Gastroesophageal sphincter (tissue), 4 donors: Measurements from ENCODE around the gene MCCD1. TPM values are rescaled to one million over a fixed set of nuclear protein-coding genes. Genes with fewer than 3 reads are reported as not detected.

Experiments
- ATAC-seq: fragments of 150-250 bp; one replicate; pipeline ENCODE4 v1.9.1; 2016; ENCODE audit warnings: mild to moderate bottlenecking, moderate library complexity
- H3K27ac ChIP-seq, 4 donors: fragments of 200-600 bp; sonication (generic) in 3 of 4; 1 replicate in 3 of 4; 2 replicates in 1 of 4; pipeline ENCODE4 v1.5.1; 2016 to 2019
- H3K27me3 ChIP-seq: fragments of 200-600 bp; sonication (generic); one replicate; pipeline ENCODE4 v1.5.1; 2019
- H3K36me3 ChIP-seq, 2 donors: fragments of 200-600 bp; sonication (generic); one replicate each; pipeline ENCODE4 v1.5.1; 2019; ENCODE audit warnings: control low read depth in 1 of 2
- H3K4me1 ChIP-seq, 3 donors: fragments of 200-600 bp; sonication (generic); 1 replicate in 2 of 3; 2 replicates in 1 of 3; pipeline ENCODE4 v1.5.1; 2016 to 2019; ENCODE audit warnings: control low read depth in 2 of 3
- H3K4me3 ChIP-seq, 2 donors: fragments of 200-600 bp; sonication (generic); one replicate each; pipeline ENCODE4 v1.5.1; 2019; ENCODE audit warnings: mild to moderate bottlenecking in 1 of 2, moderate library complexity in 1 of 2
- H3K9me3 ChIP-seq, 3 donors: fragments of 200-600 bp; sonication (generic); one replicate each; pipeline ENCODE4 v1.5.1; 2017 to 2019; ENCODE audit warnings: control low read depth in 2 of 3
- EP300 ChIP-seq: sonication (generic); formaldehyde crosslinking; IDR thresholded peaks from one replicate; pipeline ENCODE4 v1.6.1; 2017; ENCODE audit warnings: antibody characterized with exemption, mild to moderate bottlenecking
- POLR2A ChIP-seq, 2 donors: fragments of 450-650 bp; IDR thresholded peaks; one replicate each; pipeline ENCODE4 v1.6.1; 2017; ENCODE audit warnings: antibody characterized with exemption in 2 of 2, mild to moderate bottlenecking in 2 of 2, moderate library complexity in 1 of 2
- POLR2AphosphoS5 ChIP-seq: sonication (generic); formaldehyde crosslinking; IDR thresholded peaks from one replicate; pipeline ENCODE4 v1.6.1; 2017; ENCODE audit warnings: antibody characterized with exemption
- WGBS, 2 donors: methylation state at CpG; one replicate each; pipeline ENCODE4 v1.1.5; 2018; ENCODE audit warnings: low coverage in 1 of 2; 5-methylcytosine and 5-hydroxymethylcytosine counted together
- small RNA-seq, 4 donors: library from RNA; depleted of rRNA; stranded (forward); fragments of <200 nt; gene quantifications; one replicate each; pipeline ENCODE3, GENCODE V24; 2016
- total RNA-seq, 4 donors: library from RNA; depleted of rRNA; stranded (reverse); fragments of >200 nt; gene quantifications; one replicate each; pipeline ENCODE4 v1.1.0, GENCODE V29; 2016
- TF ChIP-seq, protein P1 (sequence below), 4 experiments: fragments of 200-600 bp in 2 of 4; fragments of 450-650 bp in 2 of 4; sonication (generic) in 1 of 4; IDR thresholded peaks; one replicate each; pipeline ENCODE4 v1.5.1; 2017 to 2019; ENCODE audit warnings: antibody characterized with exemption in 4 of 4, mild to moderate bottlenecking in 2 of 4, moderate library complexity in 2 of 4

MCCD1 gene
- total RNA-seq, 4 donors from 2014 or later: not detected

DNA sequence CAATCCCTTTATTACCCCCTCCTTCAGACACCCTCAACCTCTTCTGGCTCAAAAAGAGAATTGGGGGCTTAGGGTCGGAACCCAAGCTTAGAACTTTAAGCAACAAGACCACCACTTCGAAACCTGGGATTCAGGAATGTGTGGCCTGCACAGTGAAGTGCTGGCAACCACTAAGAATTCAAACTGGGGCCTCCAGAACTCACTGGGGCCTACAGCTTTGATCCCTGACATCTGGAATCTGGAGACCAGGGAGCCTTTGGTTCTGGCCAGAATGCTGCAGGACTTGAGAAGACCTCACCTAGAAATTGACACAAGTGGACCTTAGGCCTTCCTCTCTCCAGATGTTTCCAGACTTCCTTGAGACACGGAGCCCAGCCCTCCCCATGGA is 48.8 kb downstream of the MCCD1 start:
- no peak for TF ChIP-seq POLR2AphosphoS5
- TF ChIP-seq EP300: no peak
- TF ChIP-seq, protein P1, sequence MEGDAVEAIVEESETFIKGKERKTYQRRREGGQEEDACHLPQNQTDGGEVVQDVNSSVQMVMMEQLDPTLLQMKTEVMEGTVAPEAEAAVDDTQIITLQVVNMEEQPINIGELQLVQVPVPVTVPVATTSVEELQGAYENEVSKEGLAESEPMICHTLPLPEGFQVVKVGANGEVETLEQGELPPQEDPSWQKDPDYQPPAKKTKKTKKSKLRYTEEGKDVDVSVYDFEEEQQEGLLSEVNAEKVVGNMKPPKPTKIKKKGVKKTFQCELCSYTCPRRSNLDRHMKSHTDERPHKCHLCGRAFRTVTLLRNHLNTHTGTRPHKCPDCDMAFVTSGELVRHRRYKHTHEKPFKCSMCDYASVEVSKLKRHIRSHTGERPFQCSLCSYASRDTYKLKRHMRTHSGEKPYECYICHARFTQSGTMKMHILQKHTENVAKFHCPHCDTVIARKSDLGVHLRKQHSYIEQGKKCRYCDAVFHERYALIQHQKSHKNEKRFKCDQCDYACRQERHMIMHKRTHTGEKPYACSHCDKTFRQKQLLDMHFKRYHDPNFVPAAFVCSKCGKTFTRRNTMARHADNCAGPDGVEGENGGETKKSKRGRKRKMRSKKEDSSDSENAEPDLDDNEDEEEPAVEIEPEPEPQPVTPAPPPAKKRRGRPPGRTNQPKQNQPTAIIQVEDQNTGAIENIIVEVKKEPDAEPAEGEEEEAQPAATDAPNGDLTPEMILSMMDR (IDR thresholded peaks at IDR 0.05): no peak
- TF ChIP-seq POLR2A (IDR thresholded peaks at IDR 0.05): no peak
- peaks cover 0 to 21% (median 9%) of the 10 kb centered on the region in 3 donors for H3K4me1 ChIP-seq
- H3K9me3 ChIP-seq: no peaks in the 10 kb centered on the region
- H3K4me3 ChIP-seq: no peak overlapping the region
- H3K27ac ChIP-seq: no peak overlapping the region
- WGBS, 2 donors: 85% methylated on average over 2 of the region's 3 CpGs; no CpG with 5 or more reads in 1 of the 2 donors
- H3K36me3 ChIP-seq: no peaks in the 10 kb centered on the region
- H3K27me3 ChIP-seq: peaks cover 7% of the 10 kb centered on the region
- no peak for ATAC-seq

DNA sequence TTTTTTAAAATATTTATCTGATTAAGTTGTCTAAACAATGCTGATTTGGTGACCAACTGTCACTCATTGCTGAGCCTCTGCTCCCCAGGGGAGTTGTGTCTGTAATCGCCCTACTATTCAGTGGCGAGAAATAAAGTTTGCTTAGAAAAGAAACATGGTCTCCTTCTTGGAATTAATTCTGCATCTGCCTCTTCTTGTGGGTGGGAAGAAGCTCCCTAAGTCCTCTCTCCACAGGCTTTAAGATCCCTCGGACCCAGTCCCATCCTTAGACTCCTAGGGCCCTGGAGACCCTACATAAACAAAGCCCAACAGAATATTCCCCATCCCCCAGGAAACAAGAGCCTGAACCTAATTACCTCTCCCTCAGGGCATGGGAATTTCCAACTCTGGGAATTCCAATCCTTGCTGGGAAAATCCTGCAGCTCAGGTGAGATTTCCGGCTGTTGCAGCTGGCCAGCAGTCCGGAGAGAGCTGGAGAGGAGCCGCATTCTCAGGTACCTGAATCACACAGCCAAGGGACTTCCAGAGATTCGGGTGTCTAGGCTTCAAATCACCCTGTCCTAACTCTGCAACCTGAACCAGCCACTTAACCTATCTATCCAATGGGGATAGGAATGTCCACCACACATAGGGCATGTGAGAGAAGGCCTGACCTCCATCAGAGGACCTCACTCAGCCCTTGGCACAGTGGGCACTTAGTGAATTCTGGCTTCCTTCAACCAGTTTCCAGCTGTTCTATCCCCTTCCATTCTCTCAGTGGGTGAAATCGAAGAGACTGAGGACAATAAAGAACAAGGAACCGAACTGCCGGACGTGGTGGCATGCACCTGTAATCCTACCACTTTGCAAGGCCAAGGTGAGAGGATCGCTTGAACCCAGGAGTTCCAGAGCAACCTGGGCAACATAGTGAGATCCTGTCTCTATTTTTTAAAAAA is 49.7 kb downstream of the MCCD1 start:
- H3K9me3 ChIP-seq: no peaks in the 10 kb centered on the region
- no peaks in the 10 kb centered on the region for H3K27me3 ChIP-seq
- 85 to 91% methylated on average over 5 to 9 of the region's 12 CpGs for WGBS, 2 donors
- H3K36me3 ChIP-seq: no peaks in the 10 kb centered on the region
- ATAC-seq: no peak
- H3K4me1 ChIP-seq: peaks cover 0 to 21% (median 9%) of the 10 kb centered on the region in 3 donors
- no peak overlapping the region for H3K27ac ChIP-seq
- TF ChIP-seq POLR2A (IDR thresholded peaks at IDR 0.05) (no peak), EP300 (no peak), POLR2AphosphoS5 (no peak)
- TF ChIP-seq, protein P1 (IDR thresholded peaks at IDR 0.05): no peak
- no peak overlapping the region for H3K4me3 ChIP-seq

DNA sequence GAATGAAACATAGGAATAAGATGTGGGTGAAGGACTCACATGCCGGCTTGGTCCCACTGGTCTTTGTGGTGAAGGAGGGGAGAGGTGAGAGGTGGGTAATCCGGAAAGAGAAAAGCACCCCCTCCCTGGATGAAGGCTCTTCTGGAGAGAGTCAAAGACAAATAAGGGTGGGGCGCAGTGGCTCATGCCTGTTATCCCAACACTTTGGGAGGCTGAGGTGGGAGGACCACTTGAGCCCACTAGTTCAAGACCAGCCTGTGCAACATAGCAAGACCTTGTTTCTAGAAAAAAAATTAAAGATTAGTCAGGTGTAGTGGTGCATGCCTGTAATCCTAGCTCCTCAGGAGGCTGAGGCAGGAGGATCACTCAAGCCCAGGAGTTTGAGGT is 50.4 kb downstream of the MCCD1 start:
- Histone ChIP-seq H3K4me3 (no peak overlapping the region), H3K36me3 (no peaks in the 10 kb centered on the region), H3K27me3 (no peaks in the 10 kb centered on the region), H3K27ac (no peak overlapping the region), H3K4me1 (peaks cover 0 to 21% (median 9%) of the 10 kb centered on the region in 3 donors), H3K9me3 (no peaks in the 10 kb centered on the region)
- TF ChIP-seq, protein P1 (IDR thresholded peaks at IDR 0.05): no peak
- TF ChIP-seq EP300 (no peak), POLR2A (IDR thresholded peaks at IDR 0.05) (no peak), POLR2AphosphoS5 (no peak)
- WGBS, 2 donors: 96 to 100% methylated on average over 2 to 3 of the region's 3 CpGs
- no peak for ATAC-seq

Small RNAs within 50 kb of the gene (small RNA-seq; reads per million reads assigned to genes)
- gene AL663061.1: 0 reads per million in 4 donors
- 0 reads per million in 4 donors for gene RF00019
- gene SNORD117: 781 to 933 (median 854) reads per million in 4 donors
- gene SNORD84: 0 reads per million in 4 donors

Other genes with a start within 250 kb of the MCCD1 start
- 100 to 1,000 TPM; 299 to 991 (median 620) TPM for gene HLA-B, start 171.8 kb upstream of the MCCD1 start, total RNA-seq
- gene MICA, start 125.4 kb upstream of the MCCD1 start, total RNA-seq: 10 to 100 TPM; 17.4 to 33.2 (median 22.1) TPM
- gene MICB, start 30.8 kb upstream of the MCCD1 start, total RNA-seq: 1 to 10 TPM; 1.7 to 4.8 (median 2.0) TPM
- 100 to 1,000 TPM; 125 to 327 (median 217) TPM for gene DDX39B, start 13.0 kb downstream of the MCCD1 start, total RNA-seq
- 1 to 10 TPM; 1.3 to 5.7 (median 2.9) TPM for gene ATP6V1G2, start 17.6 kb downstream of the MCCD1 start, total RNA-seq
- 10 to 100 TPM; 21.3 to 44.2 (median 28.5) TPM for gene NFKBIL1, start 18.6 kb downstream of the MCCD1 start, total RNA-seq
- gene LTA, start 43.3 kb downstream of the MCCD1 start, total RNA-seq: not detected
- under 1 TPM in 1 of 4 donors, not detected in 3; 0.81 TPM for gene TNF, start 46.6 kb downstream of the MCCD1 start, total RNA-seq
- under 1 TPM in 1 of 4 donors, not detected in 3; 0.57 TPM for gene LTB, start 53.5 kb downstream of the MCCD1 start, total RNA-seq
- 1 to 10 TPM; 1.4 to 7.7 (median 6.9) TPM for gene LST1, start 57.3 kb downstream of the MCCD1 start, total RNA-seq
- not detected for gene NCR3, start 64.0 kb downstream of the MCCD1 start, total RNA-seq
- gene AIF1, start 86.3 kb downstream of the MCCD1 start, total RNA-seq: 10 to 100 TPM in 3 of 4 donors, 1 to 10 TPM in 1; 5.6 to 46.4 (median 21.3) TPM
- gene PRRC2A, start 91.8 kb downstream of the MCCD1 start, total RNA-seq: 100 to 1,000 TPM in 1 of 4 donors, 10 to 100 TPM in 3; 47.9 to 137 (median 76.2) TPM
- gene BAG6, start 123.7 kb downstream of the MCCD1 start, total RNA-seq: 100 to 1,000 TPM; 131 to 252 (median 190) TPM
- gene APOM, start 126.9 kb downstream of the MCCD1 start, total RNA-seq: 1 to 10 TPM in 3 of 4 donors, under 1 TPM in 1; 0.62 to 7.4 (median 3.2) TPM
- 10 to 100 TPM; 30.0 to 40.0 (median 36.1) TPM for gene C6orf47, start 131.8 kb downstream of the MCCD1 start, total RNA-seq
- gene GPANK1, start 136.0 kb downstream of the MCCD1 start, total RNA-seq: 10 to 100 TPM; 17.1 to 22.3 (median 17.9) TPM
- gene CSNK2B, start 137.1 kb downstream of the MCCD1 start, total RNA-seq: 100 to 1,000 TPM; 162 to 197 (median 167) TPM
- 1 to 10 TPM in 3 of 4 donors, under 1 TPM in 1; 0.10 to 9.3 (median 3.9) TPM for gene LY6G5B, start 141.0 kb downstream of the MCCD1 start, total RNA-seq
- 1 to 10 TPM in 1 of 4 donors, under 1 TPM in 1, not detected in 2; 0.94 to 1.9 TPM for gene LY6G5C, start 152.1 kb downstream of the MCCD1 start, total RNA-seq
- gene ABHD16A, start 174.4 kb downstream of the MCCD1 start, total RNA-seq: 10 to 100 TPM; 37.4 to 49.8 (median 47.2) TPM
- gene LY6G6F, start 177.9 kb downstream of the MCCD1 start, total RNA-seq: not detected
- gene LY6G6D, start 186.4 kb downstream of the MCCD1 start, total RNA-seq: not detected
- gene LY6G6C, start 192.8 kb downstream of the MCCD1 start, total RNA-seq: not detected
- gene MPIG6B, start 194.4 kb downstream of the MCCD1 start, total RNA-seq: under 1 TPM in 1 of 4 donors, not detected in 3; 0.54 TPM
- gene DDAH2, start 200.3 kb downstream of the MCCD1 start, total RNA-seq: 100 to 1,000 TPM in 2 of 4 donors, 10 to 100 TPM in 2; 75.6 to 127 (median 99.0) TPM
- gene CLIC1, start 207.6 kb downstream of the MCCD1 start, total RNA-seq: 100 to 1,000 TPM; 191 to 427 (median 276) TPM
- 10 to 100 TPM in 1 of 4 donors, 1 to 10 TPM in 3; 1.9 to 12.7 (median 6.7) TPM for gene MSH5, start 211.0 kb downstream of the MCCD1 start, total RNA-seq
- gene SAPCD1, start 233.7 kb downstream of the MCCD1 start, total RNA-seq: 1 to 10 TPM in 1 of 4 donors, under 1 TPM in 1, not detected in 2; 0.93 to 1.1 TPM
- gene VWA7, start 248.4 kb downstream of the MCCD1 start, total RNA-seq: under 1 TPM; 0.12 to 0.54 (median 0.31) TPM